Activated naive CD4-positive, alpha-beta T cell treated with anti-CD3 and anti-CD28 coated beads, Interleukin-2, amount 10 ng/mL, durations not matched to agents 7 days and 5 days (primary cell): ENCODE data around the gene FAHD2B.
"Not testable (repeated sequence)": the region's sequence is repeated elsewhere in the genome, so short reads cannot be mapped to it uniquely, and the experiment has no call there.

Source experiments
- CTCF ChIA-PET: fragments of 350-600 bp; sonication (Branson Sonifier 250); formaldehyde crosslinking; loops from one replicate; lab custom pipeline; 2021; ENCODE audit warnings: antibody characterized with exemption; lab: Charles Lee
- DNase-seq: peaks from one replicate; pipeline ENCODE4 v3.0.0-alpha.2; 2020
- H3K27ac Mint-ChIP-seq: one replicate; pipeline ENCODE4 v1.8.0; 2021; ENCODE audit warnings: mild to moderate bottlenecking, moderate library complexity, mixed read lengths
- H3K27me3 Mint-ChIP-seq: one replicate; pipeline ENCODE4 v1.8.0; 2021; ENCODE audit warnings: mild to moderate bottlenecking, mixed read lengths
- H3K36me3 Mint-ChIP-seq: one replicate; pipeline ENCODE4 v1.8.0; 2021; ENCODE audit warnings: mixed read lengths
- H3K4me1 Mint-ChIP-seq: one replicate; pipeline ENCODE4 v1.8.0; 2021; ENCODE audit warnings: mixed read lengths
- H3K4me3 Mint-ChIP-seq: one replicate; pipeline ENCODE4 v1.8.0; 2021; ENCODE audit warnings: mild to moderate bottlenecking, moderate library complexity, mixed read lengths
- H3K9me3 Mint-ChIP-seq: one replicate; pipeline ENCODE4 v1.8.0; 2021; ENCODE audit warnings: mixed read lengths

Gene FAHD2B, protein sequence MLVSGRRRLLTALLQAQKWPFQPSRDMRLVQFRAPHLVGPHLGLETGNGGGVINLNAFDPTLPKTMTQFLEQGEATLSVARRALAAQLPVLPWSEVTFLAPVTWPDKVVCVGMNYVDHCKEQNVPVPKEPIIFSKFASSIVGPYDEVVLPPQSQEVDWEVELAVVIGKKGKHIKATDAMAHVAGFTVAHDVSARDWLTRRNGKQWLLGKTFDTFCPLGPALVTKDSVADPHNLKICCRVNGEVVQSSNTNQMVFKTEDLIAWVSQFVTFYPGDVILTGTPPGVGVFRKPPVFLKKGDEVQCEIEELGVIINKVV

DNA sequence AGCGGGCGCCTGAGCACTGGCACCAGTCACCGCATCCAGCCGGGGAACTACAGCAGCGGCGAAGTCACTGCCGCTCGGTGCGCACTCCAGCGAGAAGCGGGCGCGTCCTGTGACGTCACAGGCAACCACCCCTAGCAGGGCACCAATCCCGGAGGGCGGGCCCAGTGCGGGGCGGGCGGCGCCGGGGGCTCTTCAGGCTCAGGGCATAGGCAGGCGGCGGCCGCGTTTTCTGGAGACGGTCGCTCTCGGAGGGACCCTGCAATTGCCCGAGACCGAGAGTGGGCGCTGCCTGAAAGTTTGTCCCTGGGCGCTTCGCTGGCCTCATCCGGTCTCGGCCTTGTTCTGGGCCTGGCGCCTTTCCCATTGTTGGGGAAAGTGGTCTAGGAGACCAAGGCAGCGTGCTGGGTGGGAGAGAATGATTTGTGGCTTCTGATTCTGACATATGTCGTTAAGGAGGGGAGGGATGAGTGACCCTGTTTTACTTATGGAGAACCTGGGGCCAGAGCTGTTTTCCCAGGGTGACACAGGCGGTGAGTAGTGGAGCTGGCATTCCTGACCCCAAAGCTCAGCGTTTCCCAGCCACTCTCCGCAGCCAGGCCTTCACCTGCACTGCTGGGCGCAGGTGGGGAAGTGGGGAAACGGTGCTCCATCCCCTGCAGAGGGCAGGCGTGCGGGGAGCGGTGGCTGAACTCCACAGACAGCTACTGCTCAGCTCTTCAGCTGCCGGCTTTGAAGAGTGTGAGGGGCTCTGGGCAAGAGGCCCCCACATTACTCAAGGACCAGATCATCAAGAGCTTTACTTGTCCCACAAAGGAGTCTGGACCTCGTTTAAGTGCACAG is at the start of gene FAHD2B:
Gene FAHD2B, minus strand, starts transcription at position 111 of the 840 bp plus-strand sequence. CDS start 3,176 bp downstream, outside the sequence.
- Mint-ChIP-seq H3K4me1 (peaks cover 20% of the 10 kb centered on the region), H3K4me3 (peak within 1 kb of the TSS; percentile 67), H3K27me3 (peaks cover 22% of the 10 kb centered on the region)
- H3K27ac Mint-ChIP-seq, H3K36me3 Mint-ChIP-seq, H3K9me3 Mint-ChIP-seq, CTCF ChIA-PET: not testable (repeated sequence)
- peak; percentile 94 for DNase-seq

DNA sequence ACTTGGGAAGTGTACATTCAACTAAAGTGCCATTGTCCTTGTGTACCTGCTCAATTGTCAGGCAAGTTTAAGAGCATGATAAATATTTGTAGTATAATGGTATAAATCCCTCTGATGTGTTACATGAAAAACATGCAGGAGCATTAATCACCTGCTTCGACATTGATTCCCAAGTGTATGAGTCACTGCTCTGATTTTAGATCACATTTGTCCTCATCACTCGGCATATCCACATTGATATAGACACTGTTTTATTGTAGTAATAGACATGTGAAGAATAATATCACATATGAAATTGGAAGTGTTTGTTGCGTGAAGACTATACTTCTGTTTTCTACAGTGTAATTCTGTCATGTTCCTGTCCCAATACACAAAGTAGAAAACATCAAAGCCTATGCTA is 49.3 kb upstream of the FAHD2B start:
- H3K27me3 Mint-ChIP-seq, H3K4me1 Mint-ChIP-seq, H3K4me3 Mint-ChIP-seq, DNase-seq, CTCF ChIA-PET, H3K27ac Mint-ChIP-seq, H3K9me3 Mint-ChIP-seq: not testable (repeated sequence)
- H3K36me3 Mint-ChIP-seq: peaks cover 33% of the 10 kb centered on the region

DNA sequence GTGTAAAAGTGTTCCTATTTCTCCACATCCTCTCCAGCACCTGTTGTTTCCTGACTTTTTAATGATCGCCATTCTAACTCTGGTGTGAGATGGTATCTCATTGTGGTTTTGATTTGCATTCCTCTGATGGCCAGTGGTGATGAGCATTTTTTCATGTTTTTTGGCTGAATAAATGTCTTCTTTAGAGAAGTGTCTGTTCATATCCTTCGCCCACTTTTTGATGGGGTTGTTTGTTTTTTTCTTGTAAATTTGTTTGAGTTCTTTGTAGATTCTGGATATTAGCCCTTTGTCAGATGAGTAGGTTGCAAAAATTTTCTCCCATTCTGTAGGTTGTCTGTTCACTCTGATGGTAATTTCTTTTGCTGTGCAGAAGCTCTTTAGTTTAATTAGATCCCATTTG is 34.4 kb upstream of the FAHD2B start:
- H3K27ac Mint-ChIP-seq, H3K27me3 Mint-ChIP-seq, H3K9me3 Mint-ChIP-seq, CTCF ChIA-PET, DNase-seq, H3K4me3 Mint-ChIP-seq, H3K4me1 Mint-ChIP-seq: not testable (repeated sequence)
- H3K36me3 Mint-ChIP-seq: peaks cover 37% of the 10 kb centered on the region

DNA sequence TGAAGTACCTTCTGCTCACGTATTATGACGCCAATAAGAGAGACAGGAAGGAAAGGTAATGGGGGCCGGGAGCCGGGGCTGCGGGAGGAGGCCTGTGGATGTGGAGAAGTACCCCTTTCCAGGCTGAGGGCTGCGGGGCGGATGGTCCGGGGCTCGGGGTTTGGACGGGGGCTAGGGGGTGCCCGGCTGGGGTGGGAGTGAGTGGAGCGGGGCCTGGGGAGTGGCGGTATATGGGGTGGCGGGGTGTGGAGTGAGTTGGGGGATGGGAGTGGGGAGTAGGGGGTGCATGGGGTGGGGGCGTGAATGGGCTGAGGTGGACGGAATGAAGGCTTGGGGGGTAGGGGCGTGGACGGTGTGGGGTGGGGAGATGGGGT is 19.2 kb upstream of the FAHD2B start:
- H3K9me3 Mint-ChIP-seq, H3K36me3 Mint-ChIP-seq: not testable (repeated sequence)
- DNase-seq: peak; percentile 41
- peak overlapping the region; percentile 100 for H3K4me3 Mint-ChIP-seq
- peak overlapping the region; percentile 100 for H3K27ac Mint-ChIP-seq
- peaks cover 19% of the 10 kb centered on the region for H3K27me3 Mint-ChIP-seq
- CTCF ChIA-PET: interaction anchor here (1.2 to 2.6 kb wide), 2 partner anchors 157 to 256 kb away, joined by 3 to 30 read pairs; partner anchors contain the start of gene ANKRD39
- H3K4me1 Mint-ChIP-seq: peaks cover 12% of the 10 kb centered on the region

DNA sequence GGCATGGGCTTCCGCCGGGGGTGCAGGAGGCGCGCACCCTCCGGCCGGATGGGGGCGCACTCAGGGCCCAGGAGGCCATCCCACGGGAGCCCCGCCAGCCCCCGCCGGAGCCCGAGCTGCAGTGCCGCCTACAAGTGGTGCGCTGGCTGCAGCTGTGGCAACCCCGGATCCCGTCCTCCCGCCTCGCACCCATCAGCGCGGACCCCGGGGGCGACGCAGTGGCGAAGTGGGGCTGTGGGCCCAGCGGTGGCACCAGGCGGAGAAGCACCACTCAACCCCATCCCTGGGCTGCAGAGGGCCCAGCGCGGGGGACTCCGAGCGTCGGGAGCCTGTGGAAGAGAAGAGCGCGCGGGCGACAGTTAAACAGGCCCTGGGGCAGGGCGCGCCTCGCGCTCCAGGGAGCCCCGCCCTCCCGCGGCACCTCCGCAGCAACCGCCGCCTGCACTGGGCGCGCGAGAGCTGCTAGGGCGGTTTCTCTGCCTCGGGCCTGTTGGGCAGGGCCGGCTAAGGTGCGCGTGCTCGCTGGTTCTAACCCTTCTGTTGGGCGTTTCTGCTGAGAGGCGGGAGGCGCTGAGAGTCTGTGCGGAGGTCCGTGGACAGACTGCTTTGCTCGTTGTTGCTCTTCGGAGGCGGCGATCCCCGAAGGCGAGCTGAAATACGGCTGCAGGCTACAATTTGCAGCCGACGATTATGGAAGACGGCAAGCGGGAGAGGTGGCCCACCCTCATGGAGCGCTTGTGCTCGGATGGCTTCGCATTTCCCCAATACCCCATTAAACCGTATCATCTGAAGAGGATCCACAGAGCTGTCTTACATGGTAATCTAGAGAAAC is 18.6 kb upstream of the FAHD2B start, which contains the start of gene ANKRD36:
Gene ANKRD36, plus strand, starts transcription at position 104 of the 832 bp plus-strand sequence. Its CDS starts 587 bp downstream, at position 691.
- peaks cover 12% of the 10 kb centered on the region for H3K4me1 Mint-ChIP-seq
- CTCF ChIA-PET: interaction anchor here (1.2 to 2.6 kb wide), 8 partner anchors 100 to 255 kb away, joined by 3 to 30 read pairs (median 10); partner anchors contain the start of gene ANKRD39
- not testable (repeated sequence) for H3K9me3 Mint-ChIP-seq

DNA sequence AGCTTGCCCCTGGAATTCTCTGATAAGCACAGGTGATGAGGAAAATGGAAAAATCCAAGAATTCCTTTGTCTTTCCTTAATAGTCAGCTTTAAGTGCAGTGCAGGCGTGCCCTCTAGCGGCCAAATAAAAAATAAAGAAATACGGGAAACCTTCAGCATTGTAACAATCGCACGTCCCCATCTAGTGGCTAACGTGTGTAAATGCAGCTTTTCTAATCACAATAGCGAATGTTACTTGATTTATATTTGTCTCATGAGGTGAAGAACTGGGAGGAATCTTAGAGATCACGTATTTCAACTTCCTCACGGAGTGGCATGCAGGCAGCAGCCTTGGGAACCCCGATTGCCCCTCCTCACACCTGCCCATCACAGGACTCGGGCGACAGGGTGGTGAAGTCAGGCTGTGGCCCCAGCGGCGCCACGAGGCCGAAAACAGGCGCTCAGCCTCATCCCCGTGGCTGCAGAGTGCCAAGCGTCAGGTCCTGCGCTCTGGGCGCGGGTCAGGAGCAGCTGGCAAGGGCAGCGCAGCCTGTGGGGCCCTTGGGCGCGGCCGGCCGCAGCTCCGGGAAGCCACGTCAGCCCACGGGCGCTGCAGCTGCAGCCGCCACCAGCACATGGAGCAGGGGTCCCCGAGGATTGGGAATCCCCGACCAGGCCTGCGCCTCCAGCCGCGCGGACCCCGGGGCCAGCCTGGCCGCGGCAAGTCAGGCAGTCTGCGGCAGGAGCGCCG is 17.8 kb upstream of the FAHD2B start:
- H3K27me3 Mint-ChIP-seq: peaks cover 22% of the 10 kb centered on the region
- peak; percentile 70 for DNase-seq
- peak overlapping the region; percentile 98 for H3K27ac Mint-ChIP-seq
- not testable (repeated sequence) for H3K36me3 Mint-ChIP-seq, H3K9me3 Mint-ChIP-seq
- peak overlapping the region; percentile 84 for H3K4me3 Mint-ChIP-seq
- peaks cover 12% of the 10 kb centered on the region for H3K4me1 Mint-ChIP-seq
- CTCF ChIA-PET: interaction anchor here (0.8 to 2.6 kb wide), 16 partner anchors 99 to 519 kb away, joined by 3 to 30 read pairs (median 4); partner anchors contain the start of gene ANKRD39

More for the DNA sequence above, 18.6 kb upstream of the FAHD2B start, which contains the start of gene ANKRD36:
- not testable (repeated sequence) for H3K36me3 Mint-ChIP-seq
- H3K4me3 Mint-ChIP-seq: peak within 1 kb of the TSS; percentile 100
- peak; percentile 89 for DNase-seq
- peak within 1 kb of the TSS; percentile 100 for H3K27ac Mint-ChIP-seq
- peaks cover 22% of the 10 kb centered on the region for H3K27me3 Mint-ChIP-seq

DNA sequence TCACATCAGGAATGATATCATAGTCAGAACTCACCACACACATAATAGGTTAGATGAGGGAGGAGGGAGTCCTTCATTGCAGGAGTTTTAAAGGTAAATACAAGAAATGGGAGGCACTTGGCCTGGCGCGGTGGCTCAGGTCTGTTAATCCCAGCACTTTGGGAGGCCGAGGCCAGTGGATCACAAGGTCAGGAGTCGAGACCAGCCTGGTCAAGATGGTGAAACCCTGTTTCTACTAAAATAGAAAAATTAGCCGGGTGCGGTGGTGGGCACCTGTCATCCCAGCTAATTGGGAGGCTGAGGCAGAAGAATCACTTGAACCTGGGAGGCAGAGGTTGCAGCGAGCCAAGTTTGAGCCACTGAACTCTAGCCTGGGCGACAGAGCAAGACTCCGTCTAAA is 16.6 kb upstream of the FAHD2B start:
- CTCF ChIA-PET: interaction anchor here (0.6 to 2.4 kb wide), 7 partner anchors 98 to 256 kb away, joined by 3 to 16 read pairs (median 8); no protein-coding TSS in a partner anchor
- not testable (repeated sequence) for DNase-seq, H3K9me3 Mint-ChIP-seq, H3K36me3 Mint-ChIP-seq, H3K4me3 Mint-ChIP-seq, H3K27ac Mint-ChIP-seq
- peaks cover 22% of the 10 kb centered on the region for H3K27me3 Mint-ChIP-seq
- H3K4me1 Mint-ChIP-seq: peaks cover 10% of the 10 kb centered on the region

DNA sequence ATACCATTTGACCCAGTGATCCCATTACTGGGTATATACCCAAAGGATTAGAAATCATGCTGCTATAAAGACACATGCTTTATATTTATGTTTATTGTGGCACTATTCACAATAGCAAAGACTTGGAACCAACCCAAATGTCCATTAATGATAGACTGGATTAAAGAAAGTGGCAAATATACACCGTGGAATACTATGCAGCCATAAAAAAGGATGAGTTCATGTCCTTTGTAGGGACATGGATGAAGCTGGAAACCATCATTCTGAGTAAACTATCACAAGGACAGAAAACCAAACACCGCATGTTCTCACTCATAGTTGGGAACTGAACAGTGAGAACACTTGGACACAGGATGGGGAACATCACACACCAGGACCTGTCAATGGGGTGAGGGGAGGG is 12.2 kb upstream of the FAHD2B start:
- H3K9me3 Mint-ChIP-seq, H3K27ac Mint-ChIP-seq, H3K4me3 Mint-ChIP-seq, H3K4me1 Mint-ChIP-seq, H3K36me3 Mint-ChIP-seq, DNase-seq, CTCF ChIA-PET: not testable (repeated sequence)
- H3K27me3 Mint-ChIP-seq: peaks cover 50% of the 10 kb centered on the region

DNA sequence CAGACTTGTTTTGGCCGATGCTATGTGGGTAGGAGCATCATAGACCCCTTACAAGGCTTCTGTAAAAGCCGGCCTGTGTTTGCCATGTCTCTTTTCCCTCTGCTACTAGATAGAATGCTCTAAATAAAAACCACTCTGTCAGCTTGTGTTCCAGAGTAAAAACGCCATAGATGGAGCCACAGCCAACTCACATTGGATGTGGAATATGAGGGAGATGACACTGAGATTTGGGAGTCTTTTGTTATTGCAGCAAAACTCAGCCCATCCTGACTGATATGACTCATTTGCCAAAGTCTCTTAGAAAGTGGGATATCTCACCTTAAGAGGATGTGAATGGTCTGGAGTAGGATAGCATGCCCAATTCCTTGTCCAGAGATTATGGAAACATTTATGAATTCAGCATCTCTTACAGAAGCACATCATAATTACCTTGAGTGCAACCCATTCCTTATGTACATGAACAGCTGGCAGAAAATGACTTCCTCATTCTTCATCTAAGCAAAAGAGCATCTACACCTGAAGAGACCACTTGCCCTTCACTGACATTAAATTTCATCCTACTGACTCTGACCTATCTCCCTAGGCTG is 4.2 kb upstream of the FAHD2B start:
- DNase-seq, H3K27ac Mint-ChIP-seq, H3K9me3 Mint-ChIP-seq, H3K4me3 Mint-ChIP-seq, H3K36me3 Mint-ChIP-seq, CTCF ChIA-PET: not testable (repeated sequence)
- Mint-ChIP-seq H3K27me3 (peaks cover 42% of the 10 kb centered on the region), H3K4me1 (peaks cover 12% of the 10 kb centered on the region)

DNA sequence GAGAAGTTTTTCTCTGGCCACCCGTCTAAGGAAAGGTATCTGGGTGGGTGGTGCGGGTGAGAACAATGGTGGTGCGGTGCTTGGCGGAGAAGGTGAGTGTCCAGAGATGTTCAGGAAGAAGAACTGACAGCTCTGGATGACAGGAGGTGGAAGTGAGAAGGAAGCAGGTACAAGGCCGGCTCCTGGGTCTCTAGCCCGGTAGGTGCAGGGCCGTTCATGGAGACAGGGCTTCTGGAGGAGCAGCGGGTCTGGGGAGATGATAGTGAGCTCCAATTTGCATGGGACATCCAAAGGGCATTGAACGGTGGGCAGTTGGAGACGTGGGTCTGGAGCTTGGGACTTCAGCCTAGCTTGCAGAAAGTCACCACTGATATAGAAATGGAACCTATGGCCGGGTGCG is 979 bp upstream of the FAHD2B start:
- H3K4me3 Mint-ChIP-seq: peak overlapping the region; percentile 67
- no peaks in the 10 kb centered on the region for H3K36me3 Mint-ChIP-seq
- H3K27ac Mint-ChIP-seq: no peak overlapping the region
- no peak for DNase-seq
- H3K9me3 Mint-ChIP-seq: no peaks in the 10 kb centered on the region
- peaks cover 20% of the 10 kb centered on the region for H3K4me1 Mint-ChIP-seq
- peaks cover 26% of the 10 kb centered on the region for H3K27me3 Mint-ChIP-seq
- CTCF ChIA-PET: no interaction called here

DNA sequence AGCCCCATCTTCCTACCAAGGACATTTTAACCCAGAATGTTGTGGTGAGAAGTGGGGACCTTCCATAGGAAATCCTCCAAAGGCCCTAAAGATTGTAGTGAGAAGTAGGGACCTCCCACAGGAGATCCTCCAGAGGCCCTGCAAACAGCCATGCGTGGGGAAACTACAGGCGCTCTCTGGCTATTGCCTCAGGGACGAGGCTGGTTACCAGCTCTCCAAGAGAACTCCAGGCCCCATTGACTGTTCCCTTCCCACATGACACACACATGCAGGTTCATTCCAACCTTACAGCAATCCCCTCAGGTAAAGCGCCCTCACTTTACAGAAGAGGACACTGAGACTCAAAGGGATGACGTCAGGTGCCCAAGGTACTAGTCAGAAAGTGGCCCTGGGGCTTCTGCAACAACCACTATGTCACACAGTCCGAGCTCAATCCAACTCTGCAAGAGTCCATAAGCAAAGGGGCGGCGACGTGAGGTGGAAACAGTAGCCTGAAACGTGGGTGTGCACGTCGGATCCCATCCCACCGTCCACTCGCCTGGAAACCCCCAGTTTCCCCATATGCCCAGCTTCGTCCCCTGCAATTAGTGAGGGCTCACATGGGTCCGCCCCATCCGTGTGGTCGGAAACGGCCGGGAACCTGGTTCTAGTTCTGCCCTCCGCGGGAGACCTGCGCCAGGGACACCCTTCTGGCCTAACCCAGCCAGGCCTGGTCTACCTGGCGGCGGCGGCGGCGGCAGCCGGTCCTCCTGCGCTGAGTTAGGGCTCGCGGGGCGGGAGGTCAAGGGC is 505 bp downstream of the FAHD2B start:
- Mint-ChIP-seq H3K4me3 (peak overlapping the region; percentile 63), H3K4me1 (peaks cover 20% of the 10 kb centered on the region), H3K27me3 (peaks cover 22% of the 10 kb centered on the region)
- H3K36me3 Mint-ChIP-seq, DNase-seq, H3K9me3 Mint-ChIP-seq, H3K27ac Mint-ChIP-seq, CTCF ChIA-PET: not testable (repeated sequence)

DNA sequence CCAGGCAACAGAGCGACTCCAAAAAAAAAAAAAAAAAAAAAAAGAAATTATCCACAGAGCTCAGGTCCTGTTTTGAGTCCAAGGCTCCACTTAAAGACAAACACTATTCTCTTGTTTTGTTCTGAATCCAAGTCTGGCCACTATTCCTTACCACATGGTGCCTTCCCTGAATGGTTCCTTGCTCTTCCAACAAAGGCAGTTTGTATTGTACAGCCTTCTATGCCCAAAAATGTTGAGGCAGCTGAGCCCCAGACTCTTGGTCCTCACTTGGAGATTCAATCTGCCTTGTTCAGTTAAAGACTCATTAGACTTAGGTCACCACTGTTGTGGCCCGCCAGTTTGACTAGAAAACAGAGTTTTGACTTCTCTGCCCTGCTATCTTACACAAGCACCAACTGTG is 1.7 kb downstream of the FAHD2B start:
- H3K9me3 Mint-ChIP-seq, CTCF ChIA-PET, H3K27ac Mint-ChIP-seq, DNase-seq, H3K4me3 Mint-ChIP-seq: not testable (repeated sequence)
- peaks cover 11% of the 10 kb centered on the region for H3K36me3 Mint-ChIP-seq
- H3K4me1 Mint-ChIP-seq: peaks cover 20% of the 10 kb centered on the region
- H3K27me3 Mint-ChIP-seq: peaks cover 18% of the 10 kb centered on the region
